Endometrial microvascular endothelial cells (primary cell): ENCODE data around the gene GAK. TPM values are rescaled to one million over a fixed set of nuclear protein-coding genes. Genes with fewer than 3 reads are reported as not detected.

Experiments
- in situ Hi-C: cut with HindIII; loops from 2 replicates; pipeline ENCODE4 v1.10.0; 2017; ENCODE audit warnings: low sequenced_read_pairs, low pct_unique_long_range_greater_than_20kb; ENCODE audit errors: inconsistent ontology term
- total RNA-seq: library from RNA; depleted of rRNA; stranded (reverse); fragments of >200 nt; gene quantifications from one replicate; pipeline ENCODE4 v1.2.3, GENCODE V29; 2015; ENCODE audit errors: inconsistent ontology term

The GAK gene
- total RNA-seq, 1 donor from 2014 or later: 79.9 TPM

DNA sequence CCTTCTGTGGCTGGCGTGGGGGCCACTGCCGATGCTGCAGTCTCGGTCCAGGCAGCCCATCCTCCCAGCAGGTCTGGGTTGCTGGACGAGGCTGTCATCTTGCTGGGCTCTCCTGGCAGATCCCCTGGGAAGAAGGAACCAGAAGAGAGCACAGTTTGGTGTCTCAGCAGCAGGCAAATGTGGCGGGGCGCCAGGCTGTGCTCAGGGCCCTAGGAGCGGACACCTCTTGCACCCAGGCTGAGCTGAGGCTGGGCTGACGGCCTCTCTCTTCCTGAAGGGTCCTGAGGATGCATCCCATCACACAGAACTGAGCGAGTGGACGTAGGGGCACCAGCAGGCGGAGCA lies 67.0 kb downstream of the GAK start:
- in situ Hi-C loops: no loop called here

DNA sequence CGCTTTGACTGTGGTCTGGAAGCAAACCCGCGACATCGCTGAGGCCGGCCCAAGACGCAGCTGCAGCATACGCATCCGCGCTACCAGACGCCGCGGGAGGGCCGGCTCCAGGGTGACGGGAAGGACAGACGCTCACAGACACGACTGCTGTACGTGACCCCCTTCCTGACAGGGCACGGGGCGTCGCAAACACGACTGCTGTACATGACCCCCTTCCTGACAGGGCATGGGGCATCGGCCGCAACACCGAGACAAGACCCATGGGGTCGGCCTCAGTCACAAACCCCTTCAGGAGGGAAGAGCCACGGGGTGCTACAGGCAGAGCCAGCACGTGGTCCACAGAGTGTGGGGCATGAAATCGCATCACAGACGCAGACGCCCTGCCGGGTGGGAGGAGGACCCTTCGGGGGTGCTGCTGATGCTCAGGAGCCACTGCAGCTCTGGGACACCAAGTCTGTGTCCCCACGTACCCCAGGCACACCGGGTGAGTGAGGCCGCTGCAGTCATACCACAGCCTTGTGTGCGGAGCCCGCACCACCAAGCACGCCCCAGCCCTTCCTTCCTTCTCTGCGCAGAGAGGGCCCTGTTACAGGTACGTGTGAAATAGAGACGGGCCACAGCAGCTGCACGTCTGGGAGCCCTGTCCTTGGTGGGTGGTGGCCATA lies 67.5 kb downstream of the GAK start:
- in situ Hi-C loops: no loop called here

DNA sequence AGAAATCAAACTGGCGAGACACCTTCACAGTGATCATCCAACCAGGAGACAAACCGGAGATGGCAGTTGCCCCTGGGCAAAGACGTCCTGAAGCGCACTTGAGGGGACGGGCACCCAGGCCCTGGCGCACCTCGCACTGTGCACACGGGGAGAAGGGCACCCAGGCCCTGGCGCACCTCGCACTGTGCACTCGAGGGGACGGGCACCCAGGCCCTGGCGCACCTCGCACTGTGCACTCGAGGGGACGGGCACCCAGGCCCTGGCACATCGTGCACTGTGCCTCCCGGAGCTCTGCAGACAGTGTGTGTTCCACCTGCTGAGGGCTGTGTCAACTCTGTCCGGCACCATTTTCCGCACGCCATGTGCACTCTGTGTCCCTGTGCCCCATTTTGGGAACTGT lies 71.6 kb downstream of the GAK start:
- in situ Hi-C loops: no loop called here

DNA sequence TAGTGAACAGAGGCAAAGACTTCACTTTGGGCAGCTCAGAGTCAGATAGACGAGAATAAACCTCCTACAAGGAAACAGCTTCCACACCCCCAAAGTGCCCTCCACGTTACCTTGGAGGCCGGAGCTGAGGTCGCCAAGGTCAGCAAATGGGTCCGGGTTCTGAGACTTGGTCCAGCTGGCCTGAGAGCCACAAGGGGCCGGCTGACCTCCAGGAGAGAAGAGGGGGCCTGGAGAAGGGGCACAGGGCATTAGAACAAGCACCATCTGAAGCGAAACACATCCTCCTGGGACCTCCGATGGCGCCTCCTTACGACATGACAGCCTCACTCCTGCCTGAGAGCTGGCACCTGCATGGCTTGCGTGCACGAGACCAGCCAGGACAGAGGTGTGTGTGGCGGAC lies 72.6 kb downstream of the GAK start:
- in situ Hi-C loops: no loop called here

- in situ Hi-C loops: no loop called here
These were observed 73.2 kb downstream of the GAK start for GRCh38 chr4:858831-859451.

- in situ Hi-C loops: no loop called here
These were observed 74.1 kb downstream of the GAK start for GRCh38 chr4:858041-858481.

GRCh38 chr4:857461-857860 lies 74.7 kb downstream of the GAK start:
- in situ Hi-C loops: no loop called here

GRCh38 chr4:856225-856901 lies 75.8 kb downstream of the GAK start:
- in situ Hi-C loops: no loop called here

DNA sequence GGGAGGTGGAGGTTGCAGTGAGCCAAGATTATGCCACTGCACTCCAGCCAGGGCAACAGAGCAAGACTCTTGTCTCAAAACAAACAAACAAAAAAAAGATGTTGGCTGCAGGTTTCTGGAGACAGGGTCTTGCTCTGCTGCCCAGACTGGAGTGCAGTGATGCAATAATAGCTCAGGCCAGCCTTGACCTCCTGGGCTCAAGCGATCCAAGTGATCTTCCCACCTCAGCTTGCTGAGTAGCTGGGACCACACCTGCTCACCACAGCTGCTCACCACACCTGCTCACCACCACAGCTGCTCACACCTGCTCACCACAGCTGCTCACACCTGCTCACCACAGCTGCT lies 76.3 kb downstream of the GAK start:
- in situ Hi-C loops: no loop called here

DNA sequence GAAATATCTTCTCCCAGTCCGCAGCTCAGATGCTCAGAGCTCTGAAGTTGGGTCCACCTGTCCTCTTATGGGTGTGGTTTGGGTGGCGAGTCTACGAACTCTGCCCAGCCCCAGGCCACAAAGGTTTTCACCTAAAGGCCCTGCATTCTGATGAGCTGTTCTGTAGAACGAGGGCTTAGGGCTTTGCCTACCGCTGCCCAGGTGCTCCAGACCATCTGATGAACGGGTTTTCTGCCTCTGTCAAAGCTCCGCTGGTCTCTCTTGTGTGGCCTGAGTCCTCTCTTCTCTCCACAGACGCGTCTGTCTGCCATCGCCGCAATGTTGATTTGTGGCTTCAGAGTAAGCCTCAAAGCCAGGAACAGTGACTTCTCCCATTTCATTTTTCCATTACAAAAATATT lies 77.8 kb downstream of the GAK start:
- in situ Hi-C loops: no loop called here

GRCh38 chr4:853416-853781 lies 78.7 kb downstream of the GAK start:
- in situ Hi-C loops: no loop called here

DNA sequence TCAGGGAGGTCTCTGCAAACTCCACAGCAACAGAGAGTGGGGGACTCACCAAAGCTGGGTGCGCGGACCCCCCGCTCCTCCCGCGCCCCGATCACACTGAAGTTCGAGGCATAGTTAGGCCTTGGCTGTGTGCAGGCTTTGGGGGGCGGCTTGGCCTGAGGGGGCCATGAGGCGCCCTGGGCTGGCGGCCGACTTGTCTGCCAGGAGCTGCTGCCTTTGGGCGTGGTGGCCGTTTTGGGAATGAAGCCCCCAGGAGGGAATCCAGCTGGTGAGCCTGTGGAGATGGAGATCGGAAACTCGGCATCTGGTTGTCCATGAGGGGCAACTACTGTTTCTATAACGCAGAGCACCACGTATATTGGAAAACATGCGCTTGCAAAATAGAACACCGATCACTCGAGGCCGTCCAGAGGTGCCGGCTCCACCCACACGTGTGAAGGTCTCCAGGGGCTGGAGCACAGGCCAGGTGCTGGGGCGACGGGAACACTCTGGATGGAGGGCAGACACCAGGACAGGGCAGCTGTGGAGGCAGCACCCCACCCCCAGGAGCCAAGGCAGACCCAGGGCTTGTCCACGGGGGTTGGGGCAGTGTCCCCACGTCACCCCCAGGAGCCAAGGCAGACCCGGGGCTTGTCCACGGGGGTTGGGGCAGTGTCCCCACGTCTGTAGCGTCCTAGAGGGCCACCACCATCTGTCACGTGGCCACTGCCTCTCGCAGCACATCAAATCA lies 80.2 kb downstream of the GAK start:
- in situ Hi-C loops: no loop called here

DNA sequence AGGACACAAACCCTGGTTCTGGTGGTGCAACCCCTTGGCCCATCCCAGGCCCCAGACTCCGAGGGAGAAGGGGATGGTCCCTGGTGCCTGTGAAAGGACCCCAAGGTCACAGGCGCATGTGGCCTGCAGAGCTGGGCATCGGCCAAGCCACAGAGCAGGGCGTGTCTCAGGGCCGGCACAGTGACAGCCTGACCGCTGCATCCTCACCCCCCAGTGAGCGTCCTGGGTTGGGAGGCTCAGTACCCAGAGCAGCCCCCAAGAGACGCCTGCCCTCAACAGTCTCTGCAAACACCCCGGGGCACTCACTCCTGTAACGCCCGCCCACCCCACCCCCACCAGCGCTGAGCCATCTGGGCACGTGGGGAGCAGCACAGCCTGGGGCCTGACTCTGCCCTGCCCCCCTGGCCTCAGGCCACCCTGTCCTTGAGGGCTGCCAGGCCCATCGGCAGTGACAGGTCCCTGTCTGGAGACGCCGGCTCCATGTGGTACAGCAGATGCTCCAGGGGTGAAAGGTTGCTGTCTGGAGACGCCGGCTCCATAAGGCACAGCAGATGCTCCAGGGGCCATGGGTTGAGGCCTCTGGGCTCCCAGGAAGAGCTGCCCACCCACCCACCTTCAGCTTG lies 81.7 kb downstream of the GAK start:
- in situ Hi-C loops: no loop called here

DNA sequence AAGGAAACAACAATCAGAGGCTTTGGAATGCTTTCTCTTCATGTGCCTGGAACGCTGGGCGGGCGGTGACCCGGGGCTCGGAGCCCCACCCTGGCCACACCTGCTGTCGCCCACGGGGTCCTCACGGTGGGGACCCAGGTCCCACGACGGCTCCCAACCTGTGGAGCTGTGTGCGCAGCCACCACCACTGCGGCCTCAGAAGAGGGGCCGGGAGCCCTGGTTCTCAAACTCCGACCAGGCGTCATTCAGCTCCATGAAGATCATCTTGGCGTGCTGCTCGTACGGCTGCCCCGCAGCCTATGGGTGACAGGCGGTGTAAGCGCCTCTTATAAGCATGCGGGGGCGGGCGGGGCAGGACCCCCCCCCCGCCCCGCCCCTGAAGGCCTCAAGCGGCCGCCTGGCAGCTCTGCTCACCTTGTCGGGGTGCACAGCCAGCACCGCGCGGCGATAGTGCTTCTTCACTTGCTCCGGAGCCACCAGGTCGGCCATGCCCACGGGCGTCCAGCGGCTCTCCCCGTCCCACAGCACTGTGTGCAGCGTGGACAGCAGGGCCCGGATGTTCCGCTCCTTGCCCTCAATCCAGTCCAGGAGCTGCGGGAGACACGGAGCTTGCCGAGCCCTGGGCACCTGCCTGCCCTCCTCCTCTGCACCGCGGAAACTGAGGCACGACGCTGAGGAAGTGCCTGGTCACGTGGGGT lies 82.5 kb downstream of the GAK start:
- in situ Hi-C loops: no loop called here

DNA sequence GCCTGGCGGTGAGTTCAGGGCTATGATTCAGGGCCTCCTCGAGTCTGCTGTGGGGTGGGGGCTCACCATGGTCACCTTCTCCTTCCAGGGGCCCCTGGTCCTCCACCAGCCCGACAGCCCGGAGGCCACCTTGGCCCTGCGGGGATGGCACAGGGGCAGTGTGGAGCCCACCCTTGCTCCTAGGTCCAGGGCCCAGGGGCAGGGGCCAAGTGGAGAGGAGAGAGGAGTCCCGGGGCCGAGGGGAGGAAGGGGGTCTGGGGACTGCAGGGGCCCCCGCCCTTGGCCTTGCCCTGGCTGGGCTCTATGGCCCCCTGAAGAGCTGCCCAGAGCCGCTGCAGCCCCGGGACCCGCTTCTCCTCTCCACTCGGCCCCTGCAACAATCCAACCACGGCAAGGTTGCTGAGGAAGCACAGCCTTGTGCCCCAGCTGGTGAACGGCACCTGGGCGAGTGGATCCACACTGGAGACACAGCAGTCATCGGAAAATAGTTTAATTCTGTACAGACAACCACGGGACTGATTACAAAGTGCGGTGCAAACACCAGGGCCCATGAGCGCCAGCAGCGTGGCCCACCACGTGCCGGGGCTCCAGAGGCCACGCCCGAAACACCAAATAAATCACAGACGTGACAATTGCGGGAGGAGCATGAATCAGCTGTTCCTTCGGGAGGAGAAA lies 83.2 kb downstream of the GAK start:
- in situ Hi-C loops: no loop called here

DNA sequence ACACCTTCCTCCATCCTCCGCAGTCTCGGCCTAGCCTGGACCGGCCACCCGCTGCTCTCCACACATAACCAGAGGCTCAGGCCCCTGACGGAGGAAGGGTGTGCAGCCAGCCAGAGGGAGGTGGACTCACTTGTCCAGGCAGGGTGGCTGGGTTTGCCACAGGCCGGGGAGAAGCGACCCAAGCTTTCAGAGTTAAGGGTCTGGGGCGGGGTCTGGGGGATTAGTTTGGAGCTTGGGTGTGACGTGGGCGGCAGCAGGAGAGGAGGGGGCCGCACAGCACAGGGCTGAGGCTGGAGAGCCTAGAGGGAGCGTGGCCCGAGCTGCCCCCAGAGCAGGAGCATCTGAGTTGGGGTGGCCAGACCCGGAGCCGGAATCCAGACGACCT lies 83.8 kb downstream of the GAK start:
- in situ Hi-C loops: no loop called here

- in situ Hi-C loops: no loop called here
These were observed 86.3 kb downstream of the GAK start for GRCh38 chr4:845836-846251.

- in situ Hi-C loops: no loop called here
These were observed 86.8 kb downstream of the GAK start for GRCh38 chr4:845233-845835.
